ENCODE measurements around the gene RFX1.
"Not testable (repeated sequence)": the region's sequence is repeated elsewhere in the genome, so short reads cannot be mapped to it uniquely, and the experiment has no call there.

- not testable (repeated sequence) for TF ChIP-seq CTCF (tag by site-specific recombination; IDR thresholded peaks at IDR 0.05); ZNF133 (tag by site-specific recombination; IDR thresholded peaks at IDR 0.05); ZNF302 (tag by site-specific recombination; IDR thresholded peaks at IDR 0.05; ENCODE audit: low read depth); SETDB1 (IDR thresholded peaks at IDR 0.05; ENCODE audit: insufficient read length, low read length); ZNF114 (tag by site-specific recombination; IDR thresholded peaks at IDR 0.05)
- TF ChIP-seq, protein P1, sequence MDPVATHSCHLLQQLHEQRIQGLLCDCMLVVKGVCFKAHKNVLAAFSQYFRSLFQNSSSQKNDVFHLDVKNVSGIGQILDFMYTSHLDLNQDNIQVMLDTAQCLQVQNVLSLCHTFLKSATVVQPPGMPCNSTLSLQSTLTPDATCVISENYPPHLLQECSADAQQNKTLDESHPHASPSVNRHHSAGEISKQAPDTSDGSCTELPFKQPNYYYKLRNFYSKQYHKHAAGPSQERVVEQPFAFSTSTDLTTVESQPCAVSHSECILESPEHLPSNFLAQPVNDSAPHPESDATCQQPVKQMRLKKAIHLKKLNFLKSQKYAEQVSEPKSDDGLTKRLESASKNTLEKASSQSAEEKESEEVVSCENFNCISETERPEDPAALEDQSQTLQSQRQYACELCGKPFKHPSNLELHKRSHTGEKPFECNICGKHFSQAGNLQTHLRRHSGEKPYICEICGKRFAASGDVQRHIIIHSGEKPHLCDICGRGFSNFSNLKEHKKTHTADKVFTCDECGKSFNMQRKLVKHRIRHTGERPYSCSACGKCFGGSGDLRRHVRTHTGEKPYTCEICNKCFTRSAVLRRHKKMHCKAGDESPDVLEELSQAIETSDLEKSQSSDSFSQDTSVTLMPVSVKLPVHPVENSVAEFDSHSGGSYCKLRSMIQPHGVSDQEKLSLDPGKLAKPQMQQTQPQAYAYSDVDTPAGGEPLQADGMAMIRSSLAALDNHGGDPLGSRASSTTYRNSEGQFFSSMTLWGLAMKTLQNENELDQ (tag by site-specific recombination; IDR thresholded peaks at IDR 0.05; ENCODE audit: low read depth), result not testable (repeated sequence)
- TF ChIP-seq, protein P2, sequence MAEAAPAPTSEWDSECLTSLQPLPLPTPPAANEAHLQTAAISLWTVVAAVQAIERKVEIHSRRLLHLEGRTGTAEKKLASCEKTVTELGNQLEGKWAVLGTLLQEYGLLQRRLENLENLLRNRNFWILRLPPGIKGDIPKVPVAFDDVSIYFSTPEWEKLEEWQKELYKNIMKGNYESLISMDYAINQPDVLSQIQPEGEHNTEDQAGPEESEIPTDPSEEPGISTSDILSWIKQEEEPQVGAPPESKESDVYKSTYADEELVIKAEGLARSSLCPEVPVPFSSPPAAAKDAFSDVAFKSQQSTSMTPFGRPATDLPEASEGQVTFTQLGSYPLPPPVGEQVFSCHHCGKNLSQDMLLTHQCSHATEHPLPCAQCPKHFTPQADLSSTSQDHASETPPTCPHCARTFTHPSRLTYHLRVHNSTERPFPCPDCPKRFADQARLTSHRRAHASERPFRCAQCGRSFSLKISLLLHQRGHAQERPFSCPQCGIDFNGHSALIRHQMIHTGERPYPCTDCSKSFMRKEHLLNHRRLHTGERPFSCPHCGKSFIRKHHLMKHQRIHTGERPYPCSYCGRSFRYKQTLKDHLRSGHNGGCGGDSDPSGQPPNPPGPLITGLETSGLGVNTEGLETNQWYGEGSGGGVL (tag by site-specific recombination; IDR thresholded peaks at IDR 0.05), result not testable (repeated sequence)
These were observed 44.8 kb upstream of the RFX1 start for GRCh38 chr19:14050961-14051360.
